ENCODE measurements around the gene PSD4. TPM values are rescaled to one million over a fixed set of nuclear protein-coding genes. Genes with fewer than 3 reads are reported as not detected.

The PSD4 gene
- total and polyA plus RNA-seq, 12 donors = 19.2 to 164 (median 70.5) TPM

DNA sequence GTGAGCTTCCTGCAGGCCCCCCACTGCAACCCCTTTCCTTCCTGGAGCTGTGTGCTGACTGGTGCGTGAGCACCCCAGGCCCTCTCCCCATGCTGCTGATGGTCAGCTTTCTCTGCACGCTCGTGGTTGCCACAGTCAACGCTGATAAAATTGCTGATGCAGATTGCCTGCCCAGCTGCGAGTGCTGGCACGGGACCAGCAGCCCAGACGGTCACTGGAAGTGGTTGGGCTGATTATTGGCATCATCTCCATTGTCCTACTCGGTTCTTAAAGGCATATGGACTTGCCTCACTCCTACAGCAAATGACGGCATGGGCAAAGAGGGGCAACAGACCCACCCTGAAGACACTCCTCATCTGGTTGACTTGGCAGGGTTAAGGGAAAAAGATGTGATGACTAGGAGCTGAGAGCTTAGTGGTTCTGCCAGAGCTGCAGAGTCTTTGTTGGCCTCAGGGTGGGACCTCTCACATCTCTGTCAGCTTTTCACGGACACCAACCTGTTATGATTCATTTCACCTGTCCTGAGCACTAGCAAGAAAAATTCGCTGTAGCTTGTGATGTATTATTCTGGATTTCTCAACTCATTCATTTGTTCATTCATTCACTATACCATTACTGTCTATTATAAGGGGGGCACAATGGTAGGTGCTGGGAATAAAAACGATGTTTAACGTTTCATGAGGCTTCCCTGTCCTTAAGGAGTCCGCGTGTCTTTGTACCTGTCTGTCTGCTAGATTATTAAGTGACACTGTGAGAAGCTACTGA lies 66.6 kb downstream of the PSD4 start:
- Histone ChIP-seq H3K27me3 (no peaks in the 10 kb centered on the region), H3K27ac (peak overlapping the region; percentile 88 to 97 (median 92)), H3K4me1 (replicated peaks in 1 of 2) (peaks cover 25 to 30% of the 10 kb centered on the region in 2 donors), H3K36me3 (replicated peaks in 1 of 2) (no peaks in the 10 kb centered on the region), H3K9me3 (replicated peaks in 1 of 3) (no peaks in the 10 kb centered on the region), H3K4me3 (peak overlapping the region in 1 of 4 donors; percentile 23)
- intact Hi-C loops (cut with DNase I) = no loop called here
- TF ChIP-seq, protein P1, sequence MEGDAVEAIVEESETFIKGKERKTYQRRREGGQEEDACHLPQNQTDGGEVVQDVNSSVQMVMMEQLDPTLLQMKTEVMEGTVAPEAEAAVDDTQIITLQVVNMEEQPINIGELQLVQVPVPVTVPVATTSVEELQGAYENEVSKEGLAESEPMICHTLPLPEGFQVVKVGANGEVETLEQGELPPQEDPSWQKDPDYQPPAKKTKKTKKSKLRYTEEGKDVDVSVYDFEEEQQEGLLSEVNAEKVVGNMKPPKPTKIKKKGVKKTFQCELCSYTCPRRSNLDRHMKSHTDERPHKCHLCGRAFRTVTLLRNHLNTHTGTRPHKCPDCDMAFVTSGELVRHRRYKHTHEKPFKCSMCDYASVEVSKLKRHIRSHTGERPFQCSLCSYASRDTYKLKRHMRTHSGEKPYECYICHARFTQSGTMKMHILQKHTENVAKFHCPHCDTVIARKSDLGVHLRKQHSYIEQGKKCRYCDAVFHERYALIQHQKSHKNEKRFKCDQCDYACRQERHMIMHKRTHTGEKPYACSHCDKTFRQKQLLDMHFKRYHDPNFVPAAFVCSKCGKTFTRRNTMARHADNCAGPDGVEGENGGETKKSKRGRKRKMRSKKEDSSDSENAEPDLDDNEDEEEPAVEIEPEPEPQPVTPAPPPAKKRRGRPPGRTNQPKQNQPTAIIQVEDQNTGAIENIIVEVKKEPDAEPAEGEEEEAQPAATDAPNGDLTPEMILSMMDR (IDR thresholded peaks at IDR 0.05) = peak in 4 of 6 experiments; percentile 6 to 37 (median 19)
- peak; percentile 28 to 70 for TF ChIP-seq POLR2A (IDR thresholded peaks at IDR 0.05)
- WGBS, 4 donors = 10 to 22% (median 14%) methylated on average over 6 to 15 of the region's 15 CpGs
- peak; percentile 94 to 99 (median 97) for DNase-seq

DNA sequence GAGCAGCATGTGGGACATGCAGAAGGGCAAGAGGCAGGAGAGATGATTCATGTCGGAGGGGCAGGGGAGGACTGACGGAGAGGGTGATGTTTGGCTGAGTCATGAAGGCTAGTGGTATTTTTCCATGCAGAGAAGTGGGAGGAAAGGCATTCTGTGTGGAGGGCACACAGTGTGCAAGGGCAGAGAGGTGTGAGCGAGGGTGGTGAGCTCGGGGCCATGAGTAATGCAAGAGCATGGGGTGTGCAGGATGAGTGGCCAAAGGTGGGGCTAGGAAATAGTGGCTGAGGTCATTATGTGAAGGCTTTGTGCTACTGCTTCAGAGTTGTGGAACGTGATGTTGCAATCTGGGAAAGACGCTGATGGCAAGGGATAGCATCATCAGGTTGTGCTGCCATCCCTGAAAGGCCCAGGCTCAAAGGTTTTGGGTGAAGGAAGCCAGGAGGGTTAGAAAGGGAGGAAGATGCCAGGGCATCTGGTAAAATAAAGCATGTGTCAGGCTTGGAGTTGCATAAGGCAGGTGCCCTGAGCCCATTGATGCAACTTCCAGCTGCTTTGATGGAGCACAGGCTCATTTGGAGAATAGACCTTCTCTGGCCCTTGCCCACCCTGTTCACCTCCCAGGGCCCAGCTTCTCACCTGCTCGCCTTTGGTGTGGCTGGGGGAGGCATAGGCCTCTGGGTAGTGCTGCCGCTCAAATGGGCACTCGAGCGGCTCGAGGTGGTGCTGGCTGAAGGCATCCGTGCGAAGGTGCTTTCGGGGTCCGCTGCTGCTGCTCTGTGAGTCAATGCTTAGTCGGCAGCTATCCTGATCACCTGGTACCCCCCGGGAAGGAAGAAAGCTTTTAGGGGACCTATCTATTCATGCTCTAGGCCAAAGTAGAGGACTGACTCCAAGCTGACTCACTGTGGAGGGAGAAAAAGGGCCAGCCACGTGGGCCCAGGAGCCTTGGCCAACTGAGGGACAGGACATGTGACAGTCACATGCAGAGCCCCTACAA lies 67.4 kb downstream of the PSD4 start:
- peak; percentile 90 to 99 (median 97) for DNase-seq
- WGBS, 4 donors = 33 to 69% (median 63%) methylated on average over 7 to 18 of the region's 18 CpGs
- Histone ChIP-seq H3K36me3 (replicated peaks in 1 of 2) (no peaks in the 10 kb centered on the region), H3K4me1 (replicated peaks in 1 of 2) (peaks cover 25 to 30% of the 10 kb centered on the region in 2 donors), H3K9me3 (replicated peaks in 1 of 3) (no peaks in the 10 kb centered on the region), H3K27me3 (no peaks in the 10 kb centered on the region), H3K4me3 (no peak overlapping the region), H3K27ac (peak overlapping the region; percentile 88 to 97 (median 92))
- intact Hi-C loops (cut with DNase I) = no loop called here
- TF ChIP-seq, protein P1 (IDR thresholded peaks at IDR 0.05) = no peak
- TF ChIP-seq POLR2A (IDR thresholded peaks at IDR 0.05) = no peak

DNA sequence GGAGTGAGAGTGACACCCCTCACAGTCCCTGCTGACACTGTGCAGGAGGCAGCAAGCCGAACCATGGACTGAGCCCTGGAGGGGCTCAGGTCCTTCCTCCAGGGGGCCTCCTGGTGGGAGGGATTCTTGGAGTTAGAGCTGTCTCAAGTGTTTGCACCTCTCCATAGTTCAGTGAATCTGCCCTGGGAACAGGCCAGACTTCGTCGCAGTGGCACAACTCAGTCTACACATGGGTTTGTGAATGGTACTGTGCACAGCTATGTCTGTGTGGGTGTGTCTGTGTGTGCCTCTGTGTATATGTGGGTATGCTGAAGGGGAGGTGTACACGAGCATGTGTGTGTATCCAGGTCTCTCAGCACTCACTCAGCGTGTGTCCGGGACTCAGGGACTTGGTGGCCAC lies 68.6 kb downstream of the PSD4 start:
- WGBS, 4 donors = 93 to 97% (median 95%) methylated on average over 3 to 6 of the region's 6 CpGs
- Histone ChIP-seq H3K9me3 (replicated peaks in 1 of 3) (no peaks in the 10 kb centered on the region), H3K4me1 (replicated peaks in 1 of 2) (peaks cover 25 to 30% of the 10 kb centered on the region in 2 donors), H3K36me3 (replicated peaks in 1 of 2) (no peaks in the 10 kb centered on the region), H3K27me3 (no peaks in the 10 kb centered on the region), H3K4me3 (no peak overlapping the region), H3K27ac (peak overlapping the region in 4 of 5 donors; percentile 88 to 97 (median 94))
- TF ChIP-seq, protein P1 (IDR thresholded peaks at IDR 0.05) = no peak
- no peak for TF ChIP-seq POLR2A (IDR thresholded peaks at IDR 0.05)
- intact Hi-C loops (cut with DNase I) = no loop called here
- no peak for DNase-seq

DNA sequence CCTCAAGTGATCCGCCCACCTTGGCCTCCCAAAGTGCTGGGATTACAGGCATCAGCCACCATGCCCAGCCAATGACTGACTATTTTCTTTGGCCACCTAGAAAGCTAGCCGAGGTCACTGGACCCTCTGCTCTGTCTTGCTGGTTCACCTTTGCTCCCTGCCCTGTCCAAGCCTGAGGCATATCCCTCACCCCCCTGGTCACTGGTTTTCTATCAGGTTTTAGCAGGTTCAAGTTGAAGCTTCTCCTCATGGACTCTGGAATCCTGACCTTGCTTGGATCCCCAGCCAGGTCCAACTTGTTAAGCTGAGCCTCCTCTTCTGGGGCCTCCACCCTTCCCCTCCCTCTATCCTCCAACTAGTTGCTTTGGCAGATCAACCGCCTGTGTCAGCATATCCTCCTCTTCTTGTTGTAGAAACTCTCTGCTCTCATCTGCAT lies 71.5 kb downstream of the PSD4 start:
- H3K4me1 ChIP-seq (replicated peaks in 1 of 2) = peaks cover 17 to 19% of the 10 kb centered on the region in 2 donors
- TF ChIP-seq POLR2A (IDR thresholded peaks at IDR 0.05) = no peak
- TF ChIP-seq, protein P1 (IDR thresholded peaks at IDR 0.05) = no peak
- intact Hi-C loops (cut with DNase I) = loop anchor here (5.0 kb wide), 2 partner anchors 38 to 127 kb away; no protein-coding TSS in a partner anchor
- H3K27me3 ChIP-seq = no peaks in the 10 kb centered on the region
- no peaks in the 10 kb centered on the region for H3K9me3 ChIP-seq (replicated peaks in 1 of 3)
- 77 to 91% (median 84%) methylated on average over 1 to 3 of the region's 3 CpGs for WGBS, 4 donors
- H3K27ac ChIP-seq = no peak overlapping the region
- H3K4me3 ChIP-seq = no peak overlapping the region
- DNase-seq = no peak
- no peaks in the 10 kb centered on the region for H3K36me3 ChIP-seq (replicated peaks in 1 of 2)

All from adrenal gland (tissue), 12 donors.